Caco-2 (cell line): ENCODE measurements around the gene WWOX. TPM values are rescaled to one million over a fixed set of nuclear protein-coding genes. Genes with fewer than 3 reads are reported as not detected.
A peak's percentile ranks its signal among the peaks of the same experiment; 100 is the strongest.

ENCODE experiments used
- BruUV-seq: library from RNA; stranded (reverse); fragments of 400-500 nt; replicated peaks from 2 replicates; lab custom pipeline; 2021; lab: Mats Ljungman, UMichigan
- CTCF ChIA-PET: fragments of 300-600 bp; sonication (Branson Sonifier 250); formaldehyde crosslinking; loops from one replicate; lab custom pipeline; 2022; ENCODE audit warnings: antibody characterized with exemption; lab: Charles Lee
- POLR2A ChIA-PET: fragments of 300-600 bp; sonication (Branson Sonifier 250); formaldehyde crosslinking; loops from one replicate; lab custom pipeline; 2022; ENCODE audit warnings: antibody characterized with exemption; lab: Charles Lee
- DNase-seq, 2 experiments: peaks; one replicate each; pipeline versions ENCODE4 v3.0.0 to v3.0.0-alpha.2; 2020 to 2022
- H3K27me3 ChIP-seq: replicated peaks from 2 replicates; pipeline ENCODE4 v1.6.0; 2011; ENCODE audit warnings: low read length; ENCODE audit not compliant: control insufficient read depth, insufficient read depth
- H3K36me3 ChIP-seq: 2 replicates; pipeline ENCODE4 v1.5.1; 2011; ENCODE audit warnings: low read length; ENCODE audit not compliant: control insufficient read depth, insufficient read depth
- H3K4me1 ChIP-seq: fragments of 250-450 bp; sonication (Bioruptor Pico); 2 replicates; pipeline ENCODE4 v1.5.1; 2020; ENCODE audit warnings: mild to moderate bottlenecking
- H3K4me3 ChIP-seq: 2 replicates; pipeline ENCODE4 v1.5.1; 2011; ENCODE audit warnings: low read depth, mild to moderate bottlenecking, control low read depth, low read length
- H3K9me3 ChIP-seq: fragments of 250-450 bp; sonication (Bioruptor Pico); 2 replicates; pipeline ENCODE4 v1.5.1; 2020; ENCODE audit warnings: mild to moderate bottlenecking, moderate library complexity
- H3K27ac Mint-ChIP-seq: one replicate; pipeline ENCODE4 v1.8.0; 2022; ENCODE audit warnings: mixed read lengths; ENCODE audit not compliant: unreplicated experiment
- H3K27me3 Mint-ChIP-seq: one replicate; pipeline ENCODE4 v1.8.0; 2022; ENCODE audit warnings: mixed read lengths; ENCODE audit not compliant: insufficient read depth, unreplicated experiment
- H3K36me3 Mint-ChIP-seq: one replicate; pipeline ENCODE4 v1.8.0; 2022; ENCODE audit warnings: mild to moderate bottlenecking, mixed read lengths; ENCODE audit not compliant: insufficient read depth, unreplicated experiment
- H3K4me1 Mint-ChIP-seq: one replicate; pipeline ENCODE4 v1.8.0; 2022; ENCODE audit warnings: low read depth, mixed read lengths; ENCODE audit not compliant: unreplicated experiment
- H3K4me3 Mint-ChIP-seq: one replicate; pipeline ENCODE4 v1.8.0; 2022; ENCODE audit warnings: mild to moderate bottlenecking, moderate library complexity, mixed read lengths; ENCODE audit not compliant: unreplicated experiment
- H3K9me3 Mint-ChIP-seq: one replicate; pipeline ENCODE4 v1.8.0; 2022; ENCODE audit warnings: mixed read lengths; ENCODE audit not compliant: unreplicated experiment
- intact Hi-C: fragments of 100-400 bp; cut with micrococcal nuclease; formaldehyde crosslinking; loops from one replicate; pipeline ENCODE4 v1.10.0; 2022; ENCODE audit not compliant: unreplicated experiment
- total RNA-seq: library from RNA; stranded (reverse); gene quantifications from 2 replicates; pipeline ENCODE4 v1.2.3, GENCODE V29; 2022
- TF ChIP-seq, protein P1 (sequence below), 2 experiments: fragments of 200-600 bp in 1 of 2; IDR thresholded peaks; 1 replicate in 1 of 2; 2 replicates in 1 of 2; pipeline versions ENCODE4 v1.5.1 to v1.8.0; 2011 to 2022; ENCODE audit warnings: antibody characterized with exemption in 1 of 2, control low read depth in 1 of 2, inconsistent platforms in 1 of 2, low read depth in 1 of 2, low read length in 1 of 2, mild to moderate bottlenecking in 1 of 2, moderate library complexity in 1 of 2; ENCODE audit not compliant: insufficient read depth in 1 of 2, severe bottlenecking in 1 of 2, unreplicated experiment in 1 of 2

WWOX gene
- total RNA-seq, 1 experiment from 2014 or later: 45.0 TPM

DNA sequence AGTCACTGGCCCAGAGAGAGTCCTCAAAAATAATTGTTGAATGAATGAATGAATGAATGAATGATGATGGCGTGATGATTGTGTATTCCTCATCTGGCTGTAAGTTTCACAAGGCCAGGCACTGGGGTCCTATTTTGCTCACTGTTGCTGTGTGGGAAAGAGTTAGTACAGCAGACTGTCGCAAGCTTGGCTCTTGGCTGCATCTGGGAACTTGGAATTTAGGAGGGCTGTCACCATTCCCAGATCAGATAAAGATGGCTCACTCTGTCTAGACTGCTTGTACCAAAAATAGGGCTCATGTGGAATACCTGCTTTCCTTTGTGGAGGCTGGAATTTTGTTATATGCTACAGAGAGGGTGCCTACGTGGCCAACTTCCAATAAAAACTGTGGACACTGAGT, 530.6 kb downstream of the WWOX start:
- no peak for DNase-seq
- no peaks in the 10 kb centered on the region for H3K4me1 ChIP-seq
- TF ChIP-seq, protein P1, sequence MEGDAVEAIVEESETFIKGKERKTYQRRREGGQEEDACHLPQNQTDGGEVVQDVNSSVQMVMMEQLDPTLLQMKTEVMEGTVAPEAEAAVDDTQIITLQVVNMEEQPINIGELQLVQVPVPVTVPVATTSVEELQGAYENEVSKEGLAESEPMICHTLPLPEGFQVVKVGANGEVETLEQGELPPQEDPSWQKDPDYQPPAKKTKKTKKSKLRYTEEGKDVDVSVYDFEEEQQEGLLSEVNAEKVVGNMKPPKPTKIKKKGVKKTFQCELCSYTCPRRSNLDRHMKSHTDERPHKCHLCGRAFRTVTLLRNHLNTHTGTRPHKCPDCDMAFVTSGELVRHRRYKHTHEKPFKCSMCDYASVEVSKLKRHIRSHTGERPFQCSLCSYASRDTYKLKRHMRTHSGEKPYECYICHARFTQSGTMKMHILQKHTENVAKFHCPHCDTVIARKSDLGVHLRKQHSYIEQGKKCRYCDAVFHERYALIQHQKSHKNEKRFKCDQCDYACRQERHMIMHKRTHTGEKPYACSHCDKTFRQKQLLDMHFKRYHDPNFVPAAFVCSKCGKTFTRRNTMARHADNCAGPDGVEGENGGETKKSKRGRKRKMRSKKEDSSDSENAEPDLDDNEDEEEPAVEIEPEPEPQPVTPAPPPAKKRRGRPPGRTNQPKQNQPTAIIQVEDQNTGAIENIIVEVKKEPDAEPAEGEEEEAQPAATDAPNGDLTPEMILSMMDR (IDR thresholded peaks at IDR 0.05; ENCODE audit: insufficient read depth in 1 of 2, low read depth in 1 of 2, low read length in 1 of 2, severe bottlenecking in 1 of 2, unreplicated experiment in 1 of 2): no peak
- Mint-ChIP-seq H3K4me1 (peaks cover 11% of the 10 kb centered on the region), H3K27ac (no peak overlapping the region), H3K4me3 (no peak overlapping the region), H3K9me3 (peaks cover 13% of the 10 kb centered on the region), H3K27me3 (no peaks in the 10 kb centered on the region), H3K36me3 (no peaks in the 10 kb centered on the region)
- H3K27me3 ChIP-seq: no peaks in the 10 kb centered on the region
- H3K36me3 ChIP-seq: no peaks in the 10 kb centered on the region; the same call in 1 of the 2 replicates
- peaks cover 11% of the 10 kb centered on the region for H3K9me3 ChIP-seq
- ChIA-PET CTCF (no interaction called here), POLR2A (no interaction called here)
- intact Hi-C loops: no loop called here
- no TSS peak for BruUV-seq
- H3K4me3 ChIP-seq: no peak overlapping the region

DNA sequence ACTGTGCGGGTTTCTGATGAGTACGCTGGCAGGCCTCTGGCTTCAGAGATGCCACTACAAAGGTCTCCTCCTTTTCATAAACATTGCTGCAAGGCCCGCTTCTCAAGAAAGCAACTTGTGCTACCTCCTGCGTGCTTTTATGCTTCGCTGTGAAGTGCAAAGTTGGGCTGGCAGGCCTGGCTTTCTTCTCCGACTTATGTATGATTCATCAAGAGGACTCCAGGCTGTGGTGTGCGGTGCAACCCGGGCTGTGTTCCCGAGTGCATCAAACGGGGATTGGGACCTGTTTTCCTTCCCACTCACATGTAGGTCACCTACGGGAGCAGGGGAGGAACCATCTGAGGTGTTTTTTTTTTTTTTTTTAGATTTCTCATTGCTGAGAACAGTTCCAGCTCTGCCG, 534.1 kb downstream of the WWOX start:
- Histone ChIP-seq H3K9me3 (peaks cover 11% of the 10 kb centered on the region), H3K36me3 (no peaks in the 10 kb centered on the region), H3K27me3 (no peaks in the 10 kb centered on the region), H3K4me3 (no peak overlapping the region), H3K4me1 (no peaks in the 10 kb centered on the region)
- H3K4me3 Mint-ChIP-seq: no peak overlapping the region
- BruUV-seq: no TSS peak
- H3K27me3 Mint-ChIP-seq: no peaks in the 10 kb centered on the region
- no peaks in the 10 kb centered on the region for H3K36me3 Mint-ChIP-seq
- peaks cover 11% of the 10 kb centered on the region for H3K4me1 Mint-ChIP-seq
- intact Hi-C loops: no loop called here
- no peak for DNase-seq
- CTCF ChIA-PET: no interaction called here
- TF ChIP-seq, protein P1 (IDR thresholded peaks at IDR 0.05; ENCODE audit: insufficient read depth in 1 of 2, low read depth in 1 of 2, low read length in 1 of 2, severe bottlenecking in 1 of 2, unreplicated experiment in 1 of 2): no peak
- POLR2A ChIA-PET: no interaction called here
- H3K27ac Mint-ChIP-seq: peak overlapping the region; percentile 43
- peaks cover 13% of the 10 kb centered on the region for H3K9me3 Mint-ChIP-seq

DNA sequence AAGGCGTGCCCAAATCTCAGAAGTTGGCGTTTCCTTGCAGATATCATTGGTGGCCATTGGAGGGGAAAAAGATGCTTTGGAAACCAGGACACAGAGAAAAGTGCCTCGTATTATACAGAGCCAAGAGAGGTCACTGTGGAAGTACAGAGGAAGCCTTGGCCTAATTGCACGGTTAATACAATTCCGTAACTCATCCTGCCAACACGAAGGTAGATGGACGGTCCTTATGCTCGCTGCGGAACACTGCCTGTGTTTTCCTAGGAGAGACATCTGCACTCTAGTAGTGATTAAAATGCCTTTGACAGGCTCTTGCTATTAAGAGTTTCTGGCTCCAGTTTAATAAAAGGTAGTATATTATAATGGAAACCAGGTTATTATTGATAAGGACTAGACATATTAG, 536.4 kb downstream of the WWOX start:
- H3K27me3 Mint-ChIP-seq: no peaks in the 10 kb centered on the region
- peaks cover 11% of the 10 kb centered on the region for H3K4me1 Mint-ChIP-seq
- Histone ChIP-seq H3K9me3 (0 out of 2 replicates have a peak, but pooled peaks cover 3% of the 10 kb centered on the region), H3K4me1 (no peaks in the 10 kb centered on the region), H3K36me3 (no peaks in the 10 kb centered on the region), H3K4me3 (no peak overlapping the region), H3K27me3 (no peaks in the 10 kb centered on the region)
- H3K9me3 Mint-ChIP-seq: no peaks in the 10 kb centered on the region
- no peak overlapping the region for H3K27ac Mint-ChIP-seq
- CTCF ChIA-PET: no interaction called here
- BruUV-seq: no TSS peak
- no peak overlapping the region for H3K4me3 Mint-ChIP-seq
- H3K36me3 Mint-ChIP-seq: no peaks in the 10 kb centered on the region
- TF ChIP-seq, protein P1 (IDR thresholded peaks at IDR 0.05; ENCODE audit: insufficient read depth in 1 of 2, low read depth in 1 of 2, low read length in 1 of 2, severe bottlenecking in 1 of 2, unreplicated experiment in 1 of 2): no peak
- no peak for DNase-seq
- intact Hi-C loops: no loop called here
- POLR2A ChIA-PET: no interaction called here
